Epithelial cell of proximal tubule (primary cell): ENCODE data around the gene RBPJL. TPM values are rescaled to one million over a fixed set of nuclear protein-coding genes. Genes with fewer than 3 reads are reported as not detected.

Experiments
- DNase-seq: peaks from one replicate; pipeline ENCODE4 v3.0.0-alpha.2; 2011; ENCODE audit warnings: low read depth
- H3K4me3 ChIP-seq: 2 replicates; pipeline ENCODE4 v1.5.1; 2011; ENCODE audit warnings: low read depth, mild to moderate bottlenecking, low read length
- CTCF ChIP-seq: conservative IDR thresholded peaks from 2 replicates; pipeline ENCODE4 v1.5.1; 2012; ENCODE audit warnings: low read depth, mild to moderate bottlenecking, low read length
- total RNA-seq: library from RNA; depleted of rRNA; stranded (reverse); fragments of >200 nt; gene quantifications from 2 replicates; pipeline ENCODE4 v1.2.3, GENCODE V29; 2015

The RBPJL gene
- total RNA-seq, 1 donor from 2014 or later = not detected

- H3K4me3 ChIP-seq = no peak overlapping the region
- TF ChIP-seq CTCF = no peak
- DNase-seq = no peak
Observed at GRCh38 chr20:45318948-45319347, 12.3 kb downstream of the RBPJL start.

- H3K4me3 ChIP-seq = no peak overlapping the region
- DNase-seq = no peak
- TF ChIP-seq CTCF = no peak
Observed at GRCh38 chr20:45320948-45321595, 14.4 kb downstream of the RBPJL start.

- no peak overlapping the region for H3K4me3 ChIP-seq
- peak; percentile 45 for TF ChIP-seq CTCF
- DNase-seq = no peak
Observed at GRCh38 chr20:45322952-45323383, 16.3 kb downstream of the RBPJL start.

- DNase-seq = no peak
- no peak for TF ChIP-seq CTCF
Observed at GRCh38 chr20:45323731-45324130, 17.1 kb downstream of the RBPJL start.

GRCh38 chr20:45325371-45325770 lies 18.7 kb downstream of the RBPJL start:
- no peak for TF ChIP-seq CTCF
- no peak overlapping the region for H3K4me3 ChIP-seq

More at GRCh38 chr20:45323731-45324130, 17.1 kb downstream of the RBPJL start:
- H3K4me3 ChIP-seq = no peak overlapping the region

GRCh38 chr20:45328451-45328850 lies 21.8 kb downstream of the RBPJL start:
- DNase-seq = no peak
- no peak for TF ChIP-seq CTCF
- H3K4me3 ChIP-seq = no peak overlapping the region

More at GRCh38 chr20:45325371-45325770, 18.7 kb downstream of the RBPJL start:
- DNase-seq = no peak
